WTC11 (cell line): ENCODE results near the gene NHS. TPM values are rescaled to one million over a fixed set of nuclear protein-coding genes. Genes with fewer than 3 reads are reported as not detected.

Experiments
- ATAC-seq: fragments of 200-7000 bp; cut with Tn5 transposase; 2 replicates; pipeline ENCODE4 v1.10.0; 2021; ENCODE audit warnings: mild to moderate bottlenecking, moderate library complexity
- CTCF ChIA-PET: fragments of 300-600 bp; sonication (Branson Sonifier 250); formaldehyde crosslinking; loops from one replicate; lab custom pipeline; 2021; ENCODE audit warnings: antibody characterized with exemption; lab: Charles Lee
- POLR2A ChIA-PET: fragments of 350-600 bp; sonication (Branson Sonifier 250); formaldehyde crosslinking; loops from one replicate; lab custom pipeline; 2021; ENCODE audit warnings: antibody characterized with exemption; lab: Charles Lee
- DNase-seq: peaks from one replicate; pipeline ENCODE4 v3.0.0; 2021; ENCODE audit warnings: low spot score
- H3K27ac Mint-ChIP-seq: 2 replicates; pipeline ENCODE4 v1.8.0; 2021; ENCODE audit warnings: mixed read lengths
- H3K27me3 Mint-ChIP-seq: 2 replicates; pipeline ENCODE4 v1.8.0; 2021; ENCODE audit warnings: low read depth, mild to moderate bottlenecking, moderate library complexity, mixed read lengths
- H3K36me3 Mint-ChIP-seq: 2 replicates; pipeline ENCODE4 v1.8.0; 2021; ENCODE audit warnings: mixed read lengths
- H3K4me1 Mint-ChIP-seq: 2 replicates; pipeline ENCODE4 v1.8.0; 2022; ENCODE audit warnings: mixed read lengths
- H3K4me3 Mint-ChIP-seq: 2 replicates; pipeline ENCODE4 v1.8.0; 2021; ENCODE audit warnings: mild to moderate bottlenecking, moderate library complexity, mixed read lengths
- H3K9me3 Mint-ChIP-seq: 2 replicates; pipeline ENCODE4 v1.8.0; 2021; ENCODE audit warnings: mixed read lengths
- AFF4 ChIP-seq: sonication (generic); formaldehyde crosslinking; IDR thresholded peaks from 2 replicates; pipeline ENCODE4 v1.8.1; 2023; ENCODE audit warnings: mild to moderate bottlenecking, missing genetic modification reagents, borderline replicate concordance
- AR ChIP-seq: fragments of 250-450 bp; sonication (Bioruptor Pico); IDR thresholded peaks from 2 replicates; pipeline ENCODE4 v1.9.0; 2021; ENCODE audit warnings: mild to moderate bottlenecking
- ATF3 ChIP-seq: sonication (generic); formaldehyde crosslinking; conservative IDR thresholded peaks from 2 replicates; pipeline ENCODE4 v1.8.1; 2022; ENCODE audit warnings: mild to moderate bottlenecking, missing genetic modification reagents
- CREB1 ChIP-seq: sonication (generic); formaldehyde crosslinking; IDR thresholded peaks from 2 replicates; pipeline ENCODE4 v1.8.0; 2023; ENCODE audit warnings: mild to moderate bottlenecking, missing genetic modification reagents
- E2F1 ChIP-seq: sonication (generic); formaldehyde crosslinking; IDR thresholded peaks from 2 replicates; pipeline ENCODE4 v1.8.0; 2022; ENCODE audit warnings: mild to moderate bottlenecking, missing genetic modification reagents
- ELF4 ChIP-seq: sonication (generic); formaldehyde crosslinking; IDR thresholded peaks from 2 replicates; pipeline ENCODE4 v1.8.1; 2022; ENCODE audit warnings: low read depth, mild to moderate bottlenecking, moderate library complexity, missing genetic modification reagents
- EMX1 ChIP-seq: fragments of 250-450 bp; sonication (Bioruptor Pico); IDR thresholded peaks from 2 replicates; pipeline ENCODE4 v1.8.0; 2021; ENCODE audit warnings: mild to moderate bottlenecking
- FOXP4 ChIP-seq: sonication (generic); formaldehyde crosslinking; IDR thresholded peaks from 2 replicates; pipeline ENCODE4 v1.8.0; 2022; ENCODE audit warnings: mild to moderate bottlenecking, missing genetic modification reagents
- GABPB1 ChIP-seq: sonication (generic); formaldehyde crosslinking; IDR thresholded peaks from 2 replicates; pipeline ENCODE4 v1.8.1; 2023; ENCODE audit warnings: mild to moderate bottlenecking, missing genetic modification reagents
- MXD4 ChIP-seq: fragments of 250-450 bp; sonication (Bioruptor Pico); IDR thresholded peaks from 2 replicates; pipeline ENCODE4 v1.8.0; 2021; ENCODE audit warnings: mild to moderate bottlenecking, moderate library complexity, borderline replicate concordance
- NFATC4 ChIP-seq: fragments of 250-450 bp; sonication (Bioruptor Pico); IDR thresholded peaks from 2 replicates; pipeline ENCODE4 v1.9.0; 2021; ENCODE audit warnings: mild to moderate bottlenecking
- OVOL2 ChIP-seq: fragments of 250-450 bp; sonication (Bioruptor Pico); IDR thresholded peaks from 2 replicates; pipeline ENCODE4 v1.9.0; 2021; ENCODE audit warnings: mild to moderate bottlenecking, borderline replicate concordance
- RELA ChIP-seq: sonication (generic); formaldehyde crosslinking; IDR thresholded peaks from 2 replicates; pipeline ENCODE4 v1.8.1; 2022; ENCODE audit warnings: missing genetic modification reagents, mild to moderate bottlenecking, borderline replicate concordance
- USF1 ChIP-seq: sonication (generic); formaldehyde crosslinking; IDR thresholded peaks from 2 replicates; pipeline ENCODE4 v1.8.0; 2022; ENCODE audit warnings: mild to moderate bottlenecking, missing genetic modification reagents
- ZBTB21 ChIP-seq: sonication (generic); formaldehyde crosslinking; IDR thresholded peaks from 2 replicates; pipeline ENCODE4 v1.8.1; 2023; ENCODE audit warnings: mild to moderate bottlenecking, missing genetic modification reagents, borderline replicate concordance
- ZMAT4 ChIP-seq: fragments of 250-450 bp; sonication (Bioruptor Pico); IDR thresholded peaks from 2 replicates; pipeline ENCODE4 v1.9.0; 2021; ENCODE audit warnings: mild to moderate bottlenecking
- ZNF121 ChIP-seq: sonication (generic); formaldehyde crosslinking; IDR thresholded peaks from 2 replicates; pipeline ENCODE4 v1.8.0; 2023; ENCODE audit warnings: missing genetic modification reagents
- ZNF263 ChIP-seq: sonication (generic); formaldehyde crosslinking; IDR thresholded peaks from 2 replicates; pipeline ENCODE4 v1.8.1; 2022; ENCODE audit warnings: low read depth, mild to moderate bottlenecking, moderate library complexity, missing genetic modification reagents
- total RNA-seq: library from RNA; stranded (reverse); gene quantifications from 3 replicates; pipeline ENCODE4 v1.2.3, GENCODE V29; 2021

The NHS gene
- total RNA-seq, 1 experiment from 2014 or later: 5.8 TPM

GRCh38 chrX:17564689-17565409, 189.8 kb downstream of the NHS start (continued):
- TF ChIP-seq AFF4 (CRISPR knock-in tag): no peak
- TF ChIP-seq MXD4 (CRISPR knock-in tag): no peak
- TF ChIP-seq ZBTB21: no peak

- Mint-ChIP-seq H3K4me3 (no peak overlapping the region), H3K9me3 (peaks cover under 1% of the 10 kb centered on the region), H3K36me3 (no peaks in the 10 kb centered on the region), H3K27ac (no peak overlapping the region), H3K4me1 (peaks cover 12% of the 10 kb centered on the region), H3K27me3 (no peaks in the 10 kb centered on the region)
- no peak for DNase-seq
- ChIA-PET POLR2A (interaction anchor here (0.7 kb wide), 1 partner anchor 45 kb away, joined by 3 read pairs; no protein-coding TSS in a partner anchor), CTCF (interaction anchor here (0.8 kb wide), 1 partner anchor 17 kb away, joined by 4 read pairs; no protein-coding TSS in a partner anchor)
- ATAC-seq: no peak
- TF ChIP-seq AR (CRISPR knock-in tag) (no peak), ATF3 (CRISPR knock-in tag) (no peak), RELA (CRISPR knock-in tag) (no peak), AFF4 (CRISPR knock-in tag) (no peak), ZNF121 (CRISPR knock-in tag) (no peak), FOXP4 (no peak), GABPB1 (CRISPR knock-in tag) (no peak), ZMAT4 (CRISPR knock-in tag) (no peak), E2F1 (CRISPR knock-in tag) (no peak), NFATC4 (no peak), EMX1 (CRISPR knock-in tag) (no peak), USF1 (CRISPR knock-in tag) (no peak), OVOL2 (CRISPR knock-in tag) (no peak), ZNF263 (CRISPR knock-in tag) (no peak), CREB1 (CRISPR knock-in tag) (no peak), ELF4 (no peak)
Observed at GRCh38 chrX:17566740-17567139, 191.7 kb downstream of the NHS start.
